Measurements from ENCODE around the gene RELL2.
A peak's percentile ranks its signal among the peaks of the same experiment; 100 is the strongest.
"Not testable (repeated sequence)": the region's sequence is repeated elsewhere in the genome, so short reads cannot be mapped to it uniquely, and the experiment has no call there.

RELL2 gene

GRCh38 chr5:141608046-141608445, 28.8 kb upstream of the RELL2 start:
- Histone ChIP-seq H3K9me3 (ENCODE audit: control insufficient read depth in 2 of 2, low read length in 2 of 2) (no peaks in the 10 kb centered on the region), H3K4me1 (ENCODE audit: control insufficient read depth in 2 of 2, insufficient read depth in 2 of 2, low read length in 2 of 2) (peaks cover 12 to 19% of the 10 kb centered on the region in 2 donors), H3K27ac (ENCODE audit: low read depth in 2 of 2, low read length in 2 of 2) (no peak overlapping the region), H3K4me3 (ENCODE audit: low read length in 2 of 2) (no peak overlapping the region), H3K27me3 (ENCODE audit: control insufficient read depth in 2 of 2, insufficient read depth in 2 of 2, low read length in 2 of 2) (no peaks in the 10 kb centered on the region), H3K9ac (ENCODE audit: low read depth in 1 of 2, low read length in 2 of 2) (no peak overlapping the region), H3K36me3 (ENCODE audit: control insufficient read depth in 2 of 2, insufficient read depth in 2 of 2, low read length in 2 of 2) (no peaks in the 10 kb centered on the region)

- Histone ChIP-seq H3K9me3 (ENCODE audit: control insufficient read depth in 2 of 2, low read length in 2 of 2) (no peaks in the 10 kb centered on the region), H3K36me3 (ENCODE audit: control insufficient read depth in 2 of 2, insufficient read depth in 2 of 2, low read length in 2 of 2) (no peaks in the 10 kb centered on the region), H3K27me3 (ENCODE audit: control insufficient read depth in 2 of 2, insufficient read depth in 2 of 2, low read length in 2 of 2) (no peaks in the 10 kb centered on the region), H3K4me1 (ENCODE audit: control insufficient read depth in 2 of 2, insufficient read depth in 2 of 2, low read length in 2 of 2) (peaks cover 14 to 19% of the 10 kb centered on the region in 2 donors), H3K27ac (ENCODE audit: low read depth in 2 of 2, low read length in 2 of 2) (no peak overlapping the region), H3K9ac (ENCODE audit: low read depth in 1 of 2, low read length in 2 of 2) (no peak overlapping the region), H3K4me3 (ENCODE audit: low read length in 2 of 2) (no peak overlapping the region)
Observed at GRCh38 chr5:141608557-141608956, 28.2 kb upstream of the RELL2 start.

GRCh38 chr5:141609044-141609443, 27.8 kb upstream of the RELL2 start:
- Histone ChIP-seq H3K27ac (ENCODE audit: low read depth in 2 of 2, low read length in 2 of 2) (no peak overlapping the region), H3K36me3 (ENCODE audit: control insufficient read depth in 2 of 2, insufficient read depth in 2 of 2, low read length in 2 of 2) (no peaks in the 10 kb centered on the region), H3K4me3 (ENCODE audit: low read length in 2 of 2) (no peak overlapping the region), H3K27me3 (ENCODE audit: control insufficient read depth in 2 of 2, insufficient read depth in 2 of 2, low read length in 2 of 2) (no peaks in the 10 kb centered on the region), H3K9me3 (ENCODE audit: control insufficient read depth in 2 of 2, low read length in 2 of 2) (no peaks in the 10 kb centered on the region), H3K9ac (ENCODE audit: low read depth in 1 of 2, low read length in 2 of 2) (no peak overlapping the region), H3K4me1 (ENCODE audit: control insufficient read depth in 2 of 2, insufficient read depth in 2 of 2, low read length in 2 of 2) (peaks cover 9 to 14% of the 10 kb centered on the region in 2 donors)

- H3K9me3 ChIP-seq (ENCODE audit: control insufficient read depth in 2 of 2, low read length in 2 of 2); H3K27me3 ChIP-seq (ENCODE audit: control insufficient read depth in 2 of 2, insufficient read depth in 2 of 2, low read length in 2 of 2); H3K4me3 ChIP-seq (ENCODE audit: low read length in 2 of 2); H3K27ac ChIP-seq (ENCODE audit: low read depth in 2 of 2, low read length in 2 of 2); H3K9ac ChIP-seq (ENCODE audit: low read depth in 1 of 2, low read length in 2 of 2); H3K36me3 ChIP-seq (ENCODE audit: control insufficient read depth in 2 of 2, insufficient read depth in 2 of 2, low read length in 2 of 2): not testable (repeated sequence)
- peaks cover 6 to 11% of the 10 kb centered on the region in 2 donors for H3K4me1 ChIP-seq (ENCODE audit: control insufficient read depth in 2 of 2, insufficient read depth in 2 of 2, low read length in 2 of 2)
Observed at GRCh38 chr5:141609921-141610320, 26.9 kb upstream of the RELL2 start.

- Histone ChIP-seq H3K9me3 (ENCODE audit: control insufficient read depth in 2 of 2, low read length in 2 of 2) (no peaks in the 10 kb centered on the region), H3K4me1 (ENCODE audit: control insufficient read depth in 2 of 2, insufficient read depth in 2 of 2, low read length in 2 of 2) (peaks cover 2 to 11% of the 10 kb centered on the region in 2 donors), H3K9ac (ENCODE audit: low read depth in 1 of 2, low read length in 2 of 2) (no peak overlapping the region), H3K27ac (ENCODE audit: low read depth in 2 of 2, low read length in 2 of 2) (no peak overlapping the region), H3K27me3 (ENCODE audit: control insufficient read depth in 2 of 2, insufficient read depth in 2 of 2, low read length in 2 of 2) (no peaks in the 10 kb centered on the region), H3K4me3 (ENCODE audit: low read length in 2 of 2) (no peak overlapping the region), H3K36me3 (ENCODE audit: control insufficient read depth in 2 of 2, insufficient read depth in 2 of 2, low read length in 2 of 2) (no peaks in the 10 kb centered on the region)
Observed at GRCh38 chr5:141611289-141611688, 25.5 kb upstream of the RELL2 start.

GRCh38 chr5:141613344-141613743, 23.5 kb upstream of the RELL2 start:
- no peak overlapping the region for H3K9ac ChIP-seq (ENCODE audit: low read depth in 1 of 2, low read length in 2 of 2)
- no peaks in the 10 kb centered on the region for H3K9me3 ChIP-seq (ENCODE audit: control insufficient read depth in 2 of 2, low read length in 2 of 2)
- H3K4me3 ChIP-seq (ENCODE audit: low read length in 2 of 2) = no peak overlapping the region
- no peaks in the 10 kb centered on the region for H3K27me3 ChIP-seq (ENCODE audit: control insufficient read depth in 2 of 2, insufficient read depth in 2 of 2, low read length in 2 of 2)
- H3K4me1 ChIP-seq (ENCODE audit: control insufficient read depth in 2 of 2, insufficient read depth in 2 of 2, low read length in 2 of 2) = peaks cover 6 to 15% of the 10 kb centered on the region in 2 donors
- no peak overlapping the region for H3K27ac ChIP-seq (ENCODE audit: low read depth in 2 of 2, low read length in 2 of 2)
- no peaks in the 10 kb centered on the region for H3K36me3 ChIP-seq (ENCODE audit: control insufficient read depth in 2 of 2, insufficient read depth in 2 of 2, low read length in 2 of 2)

GRCh38 chr5:141615991-141616720, 20.6 kb upstream of the RELL2 start:
- Histone ChIP-seq H3K9me3 (ENCODE audit: control insufficient read depth in 2 of 2, low read length in 2 of 2) (no peaks in the 10 kb centered on the region), H3K4me1 (ENCODE audit: control insufficient read depth in 2 of 2, insufficient read depth in 2 of 2, low read length in 2 of 2) (peaks cover 5 to 10% of the 10 kb centered on the region in 2 donors), H3K4me3 (ENCODE audit: low read length in 2 of 2) (peak overlapping the region in 1 of 2 donors; percentile 90), H3K27ac (ENCODE audit: low read depth in 2 of 2, low read length in 2 of 2) (no peak overlapping the region), H3K36me3 (ENCODE audit: control insufficient read depth in 2 of 2, insufficient read depth in 2 of 2, low read length in 2 of 2) (peaks cover 4 to 10% of the 10 kb centered on the region in 2 donors), H3K27me3 (ENCODE audit: control insufficient read depth in 2 of 2, insufficient read depth in 2 of 2, low read length in 2 of 2) (no peaks in the 10 kb centered on the region), H3K9ac (ENCODE audit: low read depth in 1 of 2, low read length in 2 of 2) (no peak overlapping the region)

GRCh38 chr5:141617128-141617527, 19.7 kb upstream of the RELL2 start:
- Histone ChIP-seq H3K4me1 (ENCODE audit: control insufficient read depth in 2 of 2, insufficient read depth in 2 of 2, low read length in 2 of 2) (peaks cover 5 to 10% of the 10 kb centered on the region in 2 donors), H3K27ac (ENCODE audit: low read depth in 2 of 2, low read length in 2 of 2) (peak overlapping the region; percentile 9 to 90), H3K36me3 (ENCODE audit: control insufficient read depth in 2 of 2, insufficient read depth in 2 of 2, low read length in 2 of 2) (peaks cover 7 to 19% of the 10 kb centered on the region in 2 donors), H3K9me3 (ENCODE audit: control insufficient read depth in 2 of 2, low read length in 2 of 2) (no peaks in the 10 kb centered on the region), H3K9ac (ENCODE audit: low read depth in 1 of 2, low read length in 2 of 2) (no peak overlapping the region), H3K4me3 (ENCODE audit: low read length in 2 of 2) (peak overlapping the region; percentile 81 to 90), H3K27me3 (ENCODE audit: control insufficient read depth in 2 of 2, insufficient read depth in 2 of 2, low read length in 2 of 2) (no peaks in the 10 kb centered on the region)

- Histone ChIP-seq H3K4me3 (ENCODE audit: low read length in 2 of 2) (peak overlapping the region; percentile 81 to 90), H3K36me3 (ENCODE audit: control insufficient read depth in 2 of 2, insufficient read depth in 2 of 2, low read length in 2 of 2) (peaks cover 9 to 20% of the 10 kb centered on the region in 2 donors), H3K27ac (ENCODE audit: low read depth in 2 of 2, low read length in 2 of 2) (peak overlapping the region; percentile 90 to 91), H3K9me3 (ENCODE audit: control insufficient read depth in 2 of 2, low read length in 2 of 2) (no peaks in the 10 kb centered on the region), H3K9ac (ENCODE audit: low read depth in 1 of 2, low read length in 2 of 2) (peak overlapping the region; percentile 82 to 91), H3K27me3 (ENCODE audit: control insufficient read depth in 2 of 2, insufficient read depth in 2 of 2, low read length in 2 of 2) (no peaks in the 10 kb centered on the region), H3K4me1 (ENCODE audit: control insufficient read depth in 2 of 2, insufficient read depth in 2 of 2, low read length in 2 of 2) (peaks cover 5 to 10% of the 10 kb centered on the region in 2 donors)
Observed at GRCh38 chr5:141617682-141618029, 19.1 kb upstream of the RELL2 start.

- Histone ChIP-seq H3K9ac (ENCODE audit: low read depth in 1 of 2, low read length in 2 of 2) (peak overlapping the region; percentile 82 to 91), H3K4me3 (ENCODE audit: low read length in 2 of 2) (peak overlapping the region; percentile 81 to 90), H3K9me3 (ENCODE audit: control insufficient read depth in 2 of 2, low read length in 2 of 2) (no peaks in the 10 kb centered on the region), H3K4me1 (ENCODE audit: control insufficient read depth in 2 of 2, insufficient read depth in 2 of 2, low read length in 2 of 2) (peaks cover 5 to 10% of the 10 kb centered on the region in 2 donors), H3K27me3 (ENCODE audit: control insufficient read depth in 2 of 2, insufficient read depth in 2 of 2, low read length in 2 of 2) (no peaks in the 10 kb centered on the region), H3K36me3 (ENCODE audit: control insufficient read depth in 2 of 2, insufficient read depth in 2 of 2, low read length in 2 of 2) (peaks cover 12 to 21% of the 10 kb centered on the region in 2 donors), H3K27ac (ENCODE audit: low read depth in 2 of 2, low read length in 2 of 2) (peak overlapping the region; percentile 90 to 91)
Observed at GRCh38 chr5:141618030-141618803, 18.6 kb upstream of the RELL2 start.
